Stimulated activated CD4-positive, alpha-beta T cell treated with anti-CD3 and anti-CD28 coated beads, Interleukin-15, amount 100 ng/mL, for 1 hour (primary cell): Measurements from ENCODE around the gene INO80E.
A peak's percentile ranks its signal among the peaks of the same experiment; 100 is the strongest.
"Not testable (repeated sequence)": the region's sequence is repeated elsewhere in the genome, so short reads cannot be mapped to it uniquely, and the experiment has no call there.

Source experiments
- DNase-seq, 2 donors: peaks; one replicate each; pipeline ENCODE4 v3.0.0-alpha.2; 2020; ENCODE audit warnings: low read depth in 1 of 2, low spot score in 1 of 2

The INO80E gene

GRCh38 chr16:29995911-29996765, at the start of gene INO80E:
TSS of gene INO80E (plus strand) at chr16:29996241. CDS start at chr16:29996311, 70 bp downstream.
- DNase-seq: peak; percentile 99

- DNase-seq: no peak
These were observed 48.1 kb upstream of the INO80E start for GRCh38 chr16:29947897-29948296.

GRCh38 chr16:29950806-29951461, 45.1 kb upstream of the INO80E start:
- no peak for DNase-seq

- DNase-seq: no peak
These were observed 44.2 kb upstream of the INO80E start for GRCh38 chr16:29951625-29952365.

GRCh38 chr16:29958756-29959155, 37.3 kb upstream of the INO80E start:
- no peak for DNase-seq

- DNase-seq: no peak
These were observed 36.7 kb upstream of the INO80E start for GRCh38 chr16:29959293-29959692.

- DNase-seq: not testable (repeated sequence)
These were observed 36.2 kb upstream of the INO80E start for GRCh38 chr16:29959821-29960220.

GRCh38 chr16:29961127-29961478, 34.9 kb upstream of the INO80E start:
- no peak for DNase-seq

GRCh38 chr16:29961479-29962343, 34.3 kb upstream of the INO80E start, which contains the start of gene TMEM219:
TSS of gene TMEM219 (plus strand) at chr16:29962079. CDS start at chr16:29963144, 1,065 bp downstream.
- DNase-seq: peak; percentile 94 to 95

- DNase-seq: no peak
These were observed 33.6 kb upstream of the INO80E start for GRCh38 chr16:29962344-29962994.

GRCh38 chr16:29963021-29963743, 32.9 kb upstream of the INO80E start:
- no peak for DNase-seq

- no peak for DNase-seq
These were observed 27.8 kb upstream of the INO80E start for GRCh38 chr16:29968205-29968604.

GRCh38 chr16:29971304-29971703, 24.7 kb upstream of the INO80E start:
- no peak for DNase-seq

- DNase-seq: no peak
These were observed 23.5 kb upstream of the INO80E start for GRCh38 chr16:29972500-29972899.

GRCh38 chr16:29972992-29973383, 23.1 kb upstream of the INO80E start:
- DNase-seq: no peak

- peak; percentile 84 to 85 for DNase-seq
These were observed 22.4 kb upstream of the INO80E start, which contains the start of gene TAOK2 for GRCh38 chr16:29973384-29974246. TSS of gene TAOK2 (plus strand) at chr16:29973868. CDS start at chr16:29977773, 3,905 bp downstream.

- no peak for DNase-seq
These were observed 21.5 kb upstream of the INO80E start for GRCh38 chr16:29974291-29975133.

GRCh38 chr16:29975134-29975538, 20.9 kb upstream of the INO80E start:
- DNase-seq: no peak
